Activated T-helper 1 cell treated with Interleukin-2 at 50 U/mL for 16 hours (primary cell): ENCODE results near the gene EME2.

ENCODE experiments used
- DNase-seq: peaks from one replicate; pipeline ENCODE4 v3.0.0-alpha.2; 2020; ENCODE audit warnings: low read depth

The EME2 gene

DNA sequence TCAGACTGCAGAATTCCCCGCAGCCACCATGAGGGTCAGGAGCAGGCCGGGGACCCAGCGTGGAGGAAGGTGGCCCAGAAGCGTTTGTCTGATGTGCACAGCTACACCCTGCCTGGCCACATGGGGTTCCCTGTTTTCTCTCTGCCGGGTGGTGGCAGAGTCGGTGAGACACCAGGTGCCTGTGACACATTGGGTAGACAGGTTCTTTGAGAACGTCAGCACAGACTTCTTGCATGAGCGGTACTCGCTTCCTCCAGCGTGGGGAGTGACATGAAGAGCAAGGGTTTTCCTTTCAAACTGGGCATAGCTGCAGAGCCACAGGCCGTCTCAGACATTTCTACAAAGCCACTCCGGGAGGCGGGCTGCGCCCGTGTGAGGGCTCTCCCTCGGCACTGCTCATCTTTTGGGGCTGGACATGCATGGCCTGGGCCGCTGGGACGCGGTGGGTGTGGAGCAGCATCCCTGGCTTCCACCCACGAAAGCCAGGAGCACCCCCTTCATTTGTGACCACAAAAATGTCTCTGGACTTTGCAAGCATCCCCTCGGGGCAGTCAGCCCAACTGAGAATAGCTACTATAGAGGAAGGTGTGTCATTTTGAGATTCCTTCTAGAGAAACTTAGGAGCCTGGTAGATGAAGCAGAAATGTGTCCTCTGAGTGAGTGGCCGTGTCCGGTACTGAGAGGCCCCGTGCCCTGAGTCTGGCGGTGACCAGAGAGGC, 27.3 kb upstream of the EME2 start:
- DNase-seq: no peak

DNA sequence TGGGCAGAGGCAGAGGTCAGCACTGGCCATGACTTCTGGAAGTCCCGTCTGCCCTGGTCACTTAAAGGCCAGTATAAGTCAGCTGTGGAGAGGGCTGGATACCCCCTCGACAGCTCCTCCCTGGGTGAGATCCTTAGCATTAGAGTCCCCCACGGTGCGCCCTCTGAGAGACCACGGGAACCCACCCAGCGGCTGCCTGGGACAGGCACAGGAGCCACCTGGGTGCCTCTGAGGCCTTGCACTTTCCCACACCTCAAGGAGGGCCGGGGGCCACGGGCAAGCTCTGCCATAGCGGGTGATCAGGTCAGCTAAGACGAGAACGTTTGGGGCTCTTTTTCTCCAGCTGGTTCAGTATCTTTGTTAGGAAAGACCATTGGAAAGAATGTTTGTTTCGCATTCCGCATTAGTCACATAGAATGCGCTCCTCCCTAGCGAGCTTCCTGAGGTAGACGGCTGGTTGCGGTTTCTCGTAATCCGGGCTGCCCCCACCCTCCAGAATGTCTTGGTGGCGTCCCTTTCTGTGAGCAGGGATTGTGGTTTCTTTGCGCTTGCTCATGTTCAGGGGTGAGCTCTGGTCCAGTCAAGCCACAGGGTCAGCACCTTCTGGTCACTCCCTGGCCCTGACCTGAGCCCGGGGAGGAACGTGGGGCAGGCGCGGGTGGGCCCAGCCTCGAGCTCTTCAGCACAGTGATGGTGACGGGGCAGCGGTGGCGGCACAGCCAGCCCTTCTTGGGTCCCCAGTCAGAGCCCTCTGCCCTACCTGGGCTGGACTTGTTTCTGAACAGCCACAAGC, 26.5 kb upstream of the EME2 start:
- DNase-seq: no peak

DNA sequence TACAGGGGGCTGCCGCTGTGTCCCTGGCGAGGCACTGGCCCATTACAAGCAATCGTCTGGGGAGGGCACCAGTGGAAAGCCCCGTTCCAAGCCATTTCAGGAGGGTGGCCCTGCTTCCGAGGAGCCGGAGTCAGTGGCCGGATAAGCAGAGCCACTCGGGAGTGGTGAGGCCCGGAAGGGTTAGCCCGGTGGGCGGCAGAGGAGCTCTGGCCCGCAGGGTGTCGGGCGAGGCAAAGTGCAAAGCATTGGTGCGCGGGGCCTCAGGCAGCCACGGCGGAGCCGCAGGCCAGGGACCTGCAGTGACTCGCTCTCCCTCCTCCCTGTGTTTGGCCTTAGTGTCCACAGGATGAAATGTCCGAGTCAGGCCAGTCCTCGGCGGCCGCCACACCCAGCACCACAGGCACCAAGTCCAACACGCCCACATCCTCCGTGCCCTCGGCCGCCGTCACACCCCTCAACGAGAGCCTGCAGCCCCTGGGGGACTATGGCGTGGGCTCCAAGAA, 25.9 kb upstream of the EME2 start:
- no peak for DNase-seq

DNA sequence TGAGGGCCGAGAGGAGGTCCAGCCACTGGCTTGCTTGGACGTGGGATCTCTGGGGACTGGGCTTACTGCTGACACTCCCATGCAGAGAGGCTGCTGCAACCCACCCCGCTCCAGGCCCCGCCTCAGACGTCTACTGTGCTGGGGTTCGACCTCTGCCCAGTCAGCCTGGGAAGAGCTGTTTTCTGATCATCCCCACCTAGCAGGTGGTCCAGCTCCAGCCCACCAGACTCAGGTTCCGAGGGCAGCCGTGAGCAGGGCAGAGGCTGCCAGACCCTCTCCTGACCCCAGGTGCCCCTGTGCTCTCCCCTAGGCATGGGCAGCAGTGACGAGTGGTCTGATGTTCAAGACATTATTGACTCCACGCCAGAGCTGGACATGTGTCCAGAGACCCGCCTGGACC, 24.7 kb upstream of the EME2 start:
- no peak for DNase-seq

DNA sequence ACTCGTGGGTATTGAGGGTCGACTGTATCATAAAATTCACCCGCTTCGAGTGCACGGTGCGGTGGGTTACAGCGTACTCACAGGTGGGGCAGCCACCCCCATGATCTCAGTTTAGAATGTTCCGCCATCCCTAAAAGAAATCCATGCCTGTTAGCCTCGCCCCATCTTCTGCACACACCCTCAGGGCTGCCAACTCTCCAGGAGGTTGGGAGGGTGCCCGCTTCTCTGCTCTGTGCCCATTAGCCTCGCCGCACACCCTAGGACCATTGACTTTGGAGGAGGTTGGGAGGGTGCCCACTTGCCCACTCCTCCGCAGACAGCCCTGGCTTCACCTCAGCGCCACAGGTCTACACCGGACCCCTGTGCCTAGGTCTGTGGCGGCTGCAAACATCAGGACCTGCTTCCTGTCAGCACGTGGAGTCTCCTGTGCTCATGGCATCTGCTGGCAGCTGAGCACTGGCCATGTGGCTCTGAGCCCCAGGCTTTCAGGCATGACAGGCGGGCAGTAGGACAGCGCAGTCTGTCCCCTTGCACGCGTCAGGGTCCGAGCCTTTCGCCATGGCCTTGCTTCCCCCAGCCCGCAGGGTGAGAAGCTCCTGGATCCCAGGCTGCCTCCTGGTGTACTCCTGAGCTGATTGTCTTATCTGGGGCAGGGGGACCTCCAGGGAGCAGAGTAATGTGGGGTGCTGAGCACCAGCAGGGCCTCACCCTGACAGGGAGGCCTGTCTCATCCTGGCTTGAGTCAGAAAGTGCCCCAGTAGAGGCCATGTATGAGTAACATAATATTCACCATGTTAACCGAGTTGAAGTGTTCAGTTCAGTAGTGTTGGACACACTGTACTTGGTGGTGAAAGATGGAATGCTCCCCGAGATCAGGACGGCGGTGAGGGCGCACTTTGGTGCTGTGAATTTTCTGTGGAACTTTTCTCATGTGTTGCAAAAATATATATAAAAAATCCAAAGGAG, 23.2 kb upstream of the EME2 start:
- DNase-seq: no peak

DNA sequence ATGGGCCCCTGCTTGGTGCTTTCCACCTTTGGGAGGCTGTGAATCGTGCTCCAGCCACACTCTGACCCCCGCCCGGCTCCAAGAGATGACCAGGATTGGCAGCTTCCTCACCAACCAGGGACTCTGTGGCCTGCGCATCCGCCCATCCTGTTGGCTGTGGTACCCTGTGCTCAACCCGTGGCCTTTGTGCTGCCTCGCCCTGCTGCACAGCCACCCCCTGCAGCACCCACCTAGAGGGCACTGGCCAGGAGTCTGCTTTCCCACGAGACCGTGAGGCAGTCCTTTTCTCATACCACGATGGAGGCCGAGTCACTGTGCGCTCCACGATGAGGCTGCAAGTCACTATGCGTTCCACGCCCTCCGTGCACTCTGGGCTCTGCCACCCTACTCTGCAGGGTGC, 20.7 kb upstream of the EME2 start:
- no peak for DNase-seq

DNA sequence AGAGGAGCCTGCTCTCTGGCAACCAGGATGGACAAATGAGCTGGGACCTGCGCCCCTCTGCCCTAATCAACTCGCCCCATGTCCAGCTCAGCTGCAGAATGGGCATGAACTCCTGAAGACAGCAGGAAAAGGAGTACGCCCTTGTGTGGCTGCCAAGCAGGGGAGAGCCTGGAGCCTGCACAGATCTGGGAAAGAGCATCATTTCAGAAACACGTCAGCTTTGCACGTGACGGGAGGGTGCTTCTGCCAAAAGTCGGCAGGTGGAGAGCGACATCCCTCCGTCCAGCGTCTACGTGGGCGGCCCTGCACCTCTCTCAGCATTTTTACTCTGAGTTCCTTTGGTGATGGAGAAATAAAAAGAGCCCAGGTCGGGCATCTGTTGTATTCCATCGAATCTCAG, 19.8 kb upstream of the EME2 start:
- no peak for DNase-seq

DNA sequence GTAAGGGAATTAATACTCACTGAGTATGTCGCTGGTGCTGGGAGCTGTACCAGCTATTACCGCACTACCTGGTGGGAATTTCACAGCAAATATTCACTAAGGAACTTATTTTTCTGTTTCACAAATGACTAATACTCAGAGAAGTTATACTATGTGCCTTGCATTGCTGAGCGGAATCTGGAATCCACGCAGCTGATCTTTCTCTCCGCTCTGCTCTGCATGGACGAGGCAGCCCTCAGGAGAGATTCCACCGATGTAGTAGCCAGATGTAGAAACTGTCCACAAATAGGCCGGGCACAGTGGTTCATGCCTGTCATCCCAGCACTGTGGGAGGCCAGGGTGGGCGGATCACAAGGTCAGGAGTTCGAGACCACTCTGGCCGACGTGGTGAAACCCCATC, 18.4 kb upstream of the EME2 start:
- no peak for DNase-seq

DNA sequence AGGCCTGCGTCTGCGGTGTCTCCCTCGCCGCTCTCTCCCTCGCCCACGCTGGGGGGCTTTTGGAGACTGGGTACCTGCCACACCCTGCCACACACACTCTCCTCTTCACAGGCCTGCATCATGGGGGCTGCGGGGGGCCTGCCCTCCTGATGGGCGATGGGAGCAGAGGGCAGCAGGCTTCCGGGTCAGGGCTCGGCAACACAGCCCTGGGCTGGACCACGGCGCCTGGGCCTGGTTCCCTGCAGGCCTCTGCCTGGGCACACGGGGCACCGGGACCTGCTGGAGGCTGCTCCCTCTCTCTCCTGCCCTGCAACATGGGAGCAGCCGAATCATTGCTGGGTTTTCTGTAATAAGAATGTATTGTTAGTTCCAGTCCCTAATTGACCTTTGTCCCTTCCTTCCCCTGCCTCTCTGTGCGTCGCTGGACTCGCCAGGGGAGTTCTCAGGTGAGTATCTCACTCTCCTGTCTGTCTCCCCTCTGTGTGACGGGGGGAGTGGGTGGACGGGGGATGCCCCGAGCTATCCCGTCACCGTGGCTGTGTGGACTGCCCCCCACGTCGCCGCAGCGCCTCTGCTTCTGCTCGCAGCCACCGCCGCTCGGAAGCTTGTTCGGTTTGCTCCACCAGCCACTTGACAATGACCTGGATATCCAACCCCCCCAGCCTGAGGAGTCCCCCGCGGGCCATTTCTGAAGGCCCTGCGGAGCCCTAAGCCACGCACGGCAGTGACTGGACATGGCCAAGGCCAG, 14.7 kb upstream of the EME2 start:
- DNase-seq: no peak

DNA sequence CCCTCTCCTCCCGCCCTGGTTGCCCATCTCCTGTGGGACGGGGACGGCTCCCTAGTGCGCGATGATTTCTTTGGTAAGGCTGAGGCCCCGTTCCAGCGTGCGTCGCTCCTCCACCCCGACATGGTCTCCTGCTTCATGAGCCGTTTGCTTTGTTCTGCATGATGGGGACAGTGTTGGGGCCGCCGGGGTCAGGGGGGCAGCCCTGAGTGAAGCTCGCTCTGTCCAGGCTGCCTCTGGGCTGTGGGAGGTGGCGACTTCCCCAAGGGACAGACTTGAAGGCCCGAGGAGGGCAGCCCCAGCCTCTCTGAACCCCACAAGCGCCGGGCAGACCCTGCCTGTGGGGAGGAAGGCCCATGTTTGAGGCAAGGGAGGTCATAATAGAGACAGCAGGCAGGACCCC, 13.7 kb upstream of the EME2 start:
- no peak for DNase-seq

DNA sequence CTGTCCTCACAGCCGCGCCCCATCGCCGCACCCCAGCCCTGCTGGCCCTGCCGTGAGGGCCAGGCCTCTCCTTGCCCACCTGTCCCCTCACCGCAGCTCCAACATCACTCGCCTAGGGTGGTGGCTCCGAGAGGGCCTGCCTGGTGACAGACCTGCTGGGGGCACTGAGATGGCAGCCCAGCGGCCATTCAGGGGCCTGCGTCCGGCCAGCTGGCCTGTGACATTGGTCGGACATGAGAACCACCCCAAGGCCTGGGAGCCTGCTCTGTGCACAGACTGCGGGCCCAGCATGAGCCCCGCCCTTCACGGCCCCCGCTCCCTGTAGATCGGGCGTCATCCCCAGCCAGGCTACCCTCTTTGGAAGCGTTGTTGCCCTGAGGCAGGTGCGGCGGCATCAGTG, 13.1 kb upstream of the EME2 start:
- DNase-seq: no peak

DNA sequence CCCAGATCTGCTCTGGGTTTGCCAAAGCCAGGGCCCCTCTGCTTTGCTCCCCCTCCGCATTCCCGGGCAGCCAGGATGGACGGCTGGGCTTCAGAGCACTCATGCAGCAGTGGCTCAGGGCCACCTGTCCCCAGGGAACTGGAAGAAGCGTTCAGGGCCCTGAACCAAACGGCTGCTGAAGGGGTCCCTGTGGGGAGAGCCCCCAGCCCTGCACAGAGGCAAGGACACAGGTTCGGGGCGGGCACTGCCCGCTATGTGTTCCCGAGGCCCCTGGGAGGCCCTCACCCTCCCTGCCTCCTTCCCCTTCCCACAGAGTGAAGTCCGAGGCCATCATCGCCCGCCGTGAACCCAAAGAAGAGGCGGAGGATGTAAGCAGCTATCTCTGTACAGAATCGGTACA, 11.7 kb upstream of the EME2 start:
- DNase-seq: no peak

DNA sequence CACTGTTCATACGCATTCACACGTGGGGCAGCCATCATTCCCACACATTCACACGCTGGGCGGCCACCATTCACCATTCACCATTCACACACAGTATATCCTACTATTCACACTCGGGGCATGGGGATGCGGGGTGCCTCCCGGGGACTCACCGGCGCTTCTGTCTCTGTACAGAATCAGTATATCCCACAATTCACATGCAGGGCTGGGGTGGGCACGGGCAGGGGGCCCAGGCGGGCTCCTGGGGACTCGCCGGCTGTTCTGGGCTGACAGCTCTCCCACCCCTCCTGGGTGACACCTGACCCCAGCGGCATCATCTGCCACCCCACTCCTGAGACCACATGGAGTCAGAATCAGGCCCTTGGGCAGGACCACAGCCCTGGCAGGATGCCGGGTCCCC, 10.9 kb upstream of the EME2 start:
- DNase-seq: no peak

DNA sequence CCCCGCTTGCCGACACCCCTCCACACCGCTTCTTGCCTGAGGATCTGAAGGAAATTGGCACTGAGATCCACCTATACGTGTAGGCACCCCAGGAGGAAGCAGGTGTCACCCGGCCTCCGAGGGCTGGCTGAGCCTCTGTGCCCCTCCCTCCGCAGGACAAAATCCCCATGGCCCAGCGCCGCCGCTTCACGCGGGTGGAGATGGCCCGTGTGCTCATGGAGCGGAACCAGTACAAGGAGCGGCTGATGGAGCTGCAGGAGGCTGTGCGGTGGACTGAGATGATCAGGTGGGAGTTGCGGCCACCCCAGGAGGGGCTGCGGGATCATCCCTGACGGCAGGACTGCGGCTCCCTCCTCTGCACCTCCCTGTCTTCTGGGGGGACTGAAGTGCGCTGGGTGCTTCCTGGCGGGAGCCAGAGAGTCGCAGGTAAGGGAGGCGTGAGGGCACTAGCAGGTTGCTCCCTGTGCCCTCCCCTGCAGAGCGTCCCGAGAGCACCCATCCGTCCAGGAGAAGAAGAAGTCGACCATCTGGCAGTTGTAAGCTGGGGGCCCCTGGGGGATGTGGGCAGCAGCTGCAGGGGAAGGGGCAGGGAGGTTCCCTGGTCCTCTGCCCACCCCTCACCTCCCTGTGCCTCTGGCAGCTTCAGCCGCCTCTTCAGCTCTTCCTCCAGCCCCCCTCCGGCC, 10.3 kb upstream of the EME2 start:
- no peak for DNase-seq

DNA sequence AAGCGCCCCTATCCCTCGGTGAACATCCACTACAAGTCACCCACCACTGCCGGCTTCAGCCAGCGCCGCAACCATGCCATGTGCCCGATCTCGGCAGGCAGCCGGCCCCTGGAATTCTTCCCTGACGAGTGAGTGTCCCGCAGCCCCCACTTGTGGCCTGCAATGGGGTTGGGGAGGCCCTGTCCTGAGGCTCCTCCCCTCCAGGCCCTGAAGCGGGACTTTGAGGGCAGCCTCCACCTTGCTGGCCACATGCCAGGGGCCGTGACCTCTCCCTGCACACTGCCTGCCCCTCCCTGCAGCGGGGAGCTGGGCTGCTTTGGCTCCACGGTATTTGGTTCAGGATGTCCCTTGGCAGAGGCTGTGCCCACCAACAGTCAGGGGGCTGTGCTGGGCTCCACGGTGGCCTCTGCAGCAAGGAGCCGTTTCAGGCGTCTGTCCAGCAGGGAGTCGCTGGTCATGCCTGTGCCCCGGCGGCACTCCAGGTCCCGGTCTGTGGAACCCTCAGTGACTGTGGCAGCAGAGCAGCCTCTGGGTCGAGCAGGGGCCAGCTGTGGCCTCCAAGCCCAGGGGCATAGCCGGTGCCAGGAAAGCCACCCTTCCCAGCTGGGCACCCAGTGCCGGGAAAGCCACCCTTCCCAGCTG, 9.6 kb upstream of the EME2 start:
- DNase-seq: no peak

DNA sequence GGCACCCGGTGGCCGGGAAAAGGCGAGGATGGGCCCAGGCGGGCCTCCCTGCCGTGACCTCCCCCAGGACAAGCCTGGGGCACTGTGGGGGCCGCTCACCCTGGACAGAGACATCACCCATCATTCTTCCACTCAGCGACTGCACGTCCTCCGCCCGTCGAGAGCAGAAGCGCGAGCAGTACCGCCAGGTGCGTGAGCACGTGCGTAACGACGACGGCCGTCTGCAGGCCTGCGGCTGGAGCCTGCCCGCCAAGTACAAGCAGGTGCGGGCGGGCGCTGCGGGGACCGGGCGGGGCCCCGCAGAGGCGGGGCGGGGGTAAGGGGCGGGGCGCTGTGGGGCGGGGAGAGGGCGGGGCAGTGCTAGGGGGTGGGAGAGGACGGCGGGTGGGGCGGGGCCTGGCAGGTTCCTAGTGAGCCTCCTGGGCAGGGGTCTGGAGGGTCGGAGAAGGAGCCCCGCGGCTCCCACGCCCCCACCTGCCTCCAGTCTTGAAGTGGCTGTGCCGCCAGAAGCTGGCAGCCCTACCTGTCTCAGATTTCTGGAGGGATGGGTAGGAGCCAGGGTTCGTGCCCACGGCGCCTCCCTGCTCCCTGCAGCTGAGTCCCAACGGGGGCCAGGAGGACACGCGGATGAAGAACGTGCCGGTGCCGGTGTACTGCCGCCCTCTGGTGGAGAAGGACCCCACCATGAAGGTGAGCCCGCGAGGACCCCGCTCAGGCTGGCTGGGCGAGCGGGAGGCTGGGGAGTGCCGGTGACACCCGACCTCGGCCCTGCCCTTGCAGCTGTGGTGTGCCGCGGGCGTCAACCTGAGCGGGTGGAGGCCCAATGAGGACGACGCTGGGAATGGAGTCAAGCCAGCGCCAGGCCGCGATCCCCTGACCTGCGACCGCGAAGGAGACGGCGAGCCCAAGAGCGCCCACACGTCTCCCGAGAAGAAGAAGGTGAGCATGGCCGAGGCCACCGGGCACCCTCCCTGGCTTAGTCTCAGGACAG, 8.8 kb upstream of the EME2 start:
- no peak for DNase-seq

DNA sequence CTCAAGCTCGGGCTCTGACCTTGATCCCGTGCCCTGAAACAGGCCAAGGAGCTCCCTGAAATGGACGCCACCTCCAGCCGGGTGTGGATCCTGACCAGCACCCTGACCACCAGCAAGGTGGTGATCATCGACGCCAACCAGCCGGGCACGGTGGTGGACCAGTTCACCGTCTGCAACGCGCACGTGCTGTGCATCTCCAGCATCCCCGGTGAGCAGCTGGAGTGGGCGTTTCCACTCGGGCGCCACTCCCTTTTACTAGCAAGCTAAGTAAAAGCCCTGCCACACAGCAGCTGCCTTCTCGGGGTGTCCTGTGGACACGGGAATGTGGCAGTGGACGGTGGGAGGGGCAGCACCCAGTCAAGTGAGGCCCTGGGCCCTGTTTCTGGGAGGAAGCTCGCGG, 7.6 kb upstream of the EME2 start:
- DNase-seq: no peak

DNA sequence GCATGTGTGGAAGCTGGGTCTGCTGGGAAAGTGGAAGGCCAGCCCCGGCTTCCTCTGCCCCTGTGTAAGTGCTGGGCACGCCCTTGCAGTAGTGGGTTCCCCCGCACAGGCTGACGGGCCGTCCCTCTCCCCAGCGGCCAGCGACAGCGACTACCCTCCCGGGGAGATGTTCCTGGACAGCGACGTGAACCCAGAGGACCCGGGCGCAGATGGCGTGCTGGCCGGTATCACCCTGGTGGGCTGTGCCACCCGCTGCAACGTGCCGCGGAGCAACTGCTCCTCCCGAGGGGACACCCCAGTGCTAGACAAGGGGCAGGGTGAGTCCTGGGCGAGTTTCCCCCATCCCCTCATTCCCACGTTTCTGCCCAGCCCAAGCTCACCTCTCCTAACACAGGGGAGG, 6.8 kb upstream of the EME2 start:
- no peak for DNase-seq

DNA sequence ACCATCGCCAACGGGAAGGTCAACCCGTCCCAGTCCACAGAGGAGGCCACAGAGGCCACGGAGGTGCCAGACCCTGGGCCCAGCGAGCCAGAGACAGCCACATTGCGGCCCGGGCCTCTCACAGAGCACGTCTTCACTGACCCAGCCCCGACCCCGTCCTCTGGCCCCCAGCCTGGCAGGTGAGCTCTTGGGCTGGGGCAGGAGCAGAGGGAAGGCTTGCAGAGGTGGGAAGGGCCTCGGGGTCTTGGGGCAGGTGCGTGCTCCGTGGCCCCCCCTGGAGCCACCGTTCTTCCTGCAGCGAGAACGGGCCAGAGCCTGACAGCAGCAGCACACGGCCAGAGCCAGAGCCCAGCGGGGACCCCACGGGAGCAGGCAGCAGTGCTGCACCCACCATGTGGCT, 6.4 kb upstream of the EME2 start:
- DNase-seq: no peak
